Thyroid gland (tissue), 4 donors: Measurements from ENCODE around the gene GGTLC2.

Experiments used
- POLR2A ChIP-seq, 2 donors: fragments of 450-650 bp; IDR thresholded peaks; one replicate each; pipeline ENCODE4 v1.6.1; 2017; ENCODE audit warnings: antibody characterized with exemption in 2 of 2, mild to moderate bottlenecking in 2 of 2, moderate library complexity in 1 of 2
- TF ChIP-seq, protein P1 (sequence below), 6 experiments: fragments of 200-600 bp in 3 of 6; fragments of 450-650 bp in 3 of 6; sonication (generic) in 3 of 6; IDR thresholded peaks; one replicate each; pipeline ENCODE4 v1.5.1; 2016 to 2019; ENCODE audit warnings: antibody characterized with exemption in 6 of 6, mild to moderate bottlenecking in 2 of 6, inconsistent platforms in 1 of 6, moderate library complexity in 1 of 6

GRCh38 chr22:22667966-22668880, 23.8 kb downstream of the GGTLC2 start:
- TF ChIP-seq, protein P1, sequence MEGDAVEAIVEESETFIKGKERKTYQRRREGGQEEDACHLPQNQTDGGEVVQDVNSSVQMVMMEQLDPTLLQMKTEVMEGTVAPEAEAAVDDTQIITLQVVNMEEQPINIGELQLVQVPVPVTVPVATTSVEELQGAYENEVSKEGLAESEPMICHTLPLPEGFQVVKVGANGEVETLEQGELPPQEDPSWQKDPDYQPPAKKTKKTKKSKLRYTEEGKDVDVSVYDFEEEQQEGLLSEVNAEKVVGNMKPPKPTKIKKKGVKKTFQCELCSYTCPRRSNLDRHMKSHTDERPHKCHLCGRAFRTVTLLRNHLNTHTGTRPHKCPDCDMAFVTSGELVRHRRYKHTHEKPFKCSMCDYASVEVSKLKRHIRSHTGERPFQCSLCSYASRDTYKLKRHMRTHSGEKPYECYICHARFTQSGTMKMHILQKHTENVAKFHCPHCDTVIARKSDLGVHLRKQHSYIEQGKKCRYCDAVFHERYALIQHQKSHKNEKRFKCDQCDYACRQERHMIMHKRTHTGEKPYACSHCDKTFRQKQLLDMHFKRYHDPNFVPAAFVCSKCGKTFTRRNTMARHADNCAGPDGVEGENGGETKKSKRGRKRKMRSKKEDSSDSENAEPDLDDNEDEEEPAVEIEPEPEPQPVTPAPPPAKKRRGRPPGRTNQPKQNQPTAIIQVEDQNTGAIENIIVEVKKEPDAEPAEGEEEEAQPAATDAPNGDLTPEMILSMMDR (IDR thresholded peaks at IDR 0.05) = no peak
- no peak for TF ChIP-seq POLR2A (IDR thresholded peaks at IDR 0.05)
